HG02678 (cell line): ENCODE results near the gene MACROH2A1.
"Not testable (repeated sequence)": the region's sequence is repeated elsewhere in the genome, so short reads cannot be mapped to it uniquely, and the experiment has no call there.

Experiments used
- ATAC-seq: cut with Tn5 transposase; IDR thresholded peaks from one replicate; pipeline ENCODE4 v1.9.1; 2021; ENCODE audit warnings: mild to moderate bottlenecking, moderate library complexity; ENCODE audit not compliant: unreplicated experiment

Gene MACROH2A1

GRCh38 chr5:135379046-135379654 lies 19.9 kb downstream of the MACROH2A1 start:
- ATAC-seq = peak; percentile 39

GRCh38 chr5:135377751-135378680 lies 21.0 kb downstream of the MACROH2A1 start:
- ATAC-seq = no peak

- ATAC-seq = peak; percentile 76
Measured at GRCh38 chr5:135376961-135377624, 21.9 kb downstream of the MACROH2A1 start.

- no peak for ATAC-seq
Measured at GRCh38 chr5:135375040-135375793, 23.8 kb downstream of the MACROH2A1 start.

- no peak for ATAC-seq
Measured at GRCh38 chr5:135373736-135374515, 25.1 kb downstream of the MACROH2A1 start.

GRCh38 chr5:135372654-135373381 lies 26.2 kb downstream of the MACROH2A1 start:
- ATAC-seq = no peak

GRCh38 chr5:135371622-135372232 lies 27.3 kb downstream of the MACROH2A1 start:
- no peak for ATAC-seq

GRCh38 chr5:135369952-135370351 lies 29.1 kb downstream of the MACROH2A1 start:
- ATAC-seq = no peak

GRCh38 chr5:135367554-135367953 lies 31.5 kb downstream of the MACROH2A1 start:
- ATAC-seq = no peak

GRCh38 chr5:135367076-135367475 lies 32.0 kb downstream of the MACROH2A1 start:
- no peak for ATAC-seq

GRCh38 chr5:135365281-135365680 lies 33.8 kb downstream of the MACROH2A1 start:
- ATAC-seq = no peak

- no peak for ATAC-seq
Measured at GRCh38 chr5:135364421-135365262, 34.4 kb downstream of the MACROH2A1 start.

GRCh38 chr5:135363342-135363741 lies 35.7 kb downstream of the MACROH2A1 start:
- not testable (repeated sequence) for ATAC-seq

GRCh38 chr5:135362102-135362501 lies 36.9 kb downstream of the MACROH2A1 start:
- ATAC-seq = no peak

- ATAC-seq = no peak
Measured at GRCh38 chr5:135360278-135361274, 38.5 kb downstream of the MACROH2A1 start.

GRCh38 chr5:135359374-135360165 lies 39.5 kb downstream of the MACROH2A1 start:
- ATAC-seq = no peak
